ENCODE measurements around the gene SUB1.

Gene SUB1

DNA sequence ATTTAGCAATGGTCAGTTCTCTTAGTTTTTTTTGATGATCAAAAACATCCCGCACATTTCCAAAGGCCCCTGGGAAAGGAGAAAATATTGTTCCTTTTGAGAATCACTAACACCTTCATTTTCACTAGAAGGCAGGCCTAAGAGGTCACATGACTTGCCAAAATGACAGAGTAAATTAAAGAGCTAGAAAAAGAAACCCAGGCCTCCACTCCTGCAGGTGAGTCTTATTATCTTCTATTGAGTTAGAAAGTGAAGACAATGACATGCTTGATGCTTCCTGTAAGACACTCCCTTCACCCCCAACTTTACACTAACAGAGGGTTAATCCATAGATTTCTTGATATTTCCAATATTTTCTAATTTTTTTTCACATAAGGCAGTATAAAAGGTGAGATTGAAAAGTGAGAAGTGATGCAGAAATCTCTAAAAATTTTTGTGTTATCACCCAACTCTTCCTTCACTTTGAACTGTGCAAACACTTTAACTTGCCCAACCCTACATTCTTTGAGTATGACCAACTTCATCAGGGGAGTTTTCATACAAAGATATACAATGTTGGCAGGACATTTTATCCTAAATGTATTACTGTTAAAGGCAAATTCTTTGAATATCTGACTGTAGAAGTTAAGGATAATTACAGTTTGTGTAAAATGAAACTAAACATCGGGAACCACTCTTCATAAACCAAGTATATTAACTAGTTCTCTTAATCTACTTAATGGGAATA is 57.1 kb downstream of the SUB1 start:
- DNase-seq (ENCODE audit: low read depth in 2 of 2), result no peak

DNA sequence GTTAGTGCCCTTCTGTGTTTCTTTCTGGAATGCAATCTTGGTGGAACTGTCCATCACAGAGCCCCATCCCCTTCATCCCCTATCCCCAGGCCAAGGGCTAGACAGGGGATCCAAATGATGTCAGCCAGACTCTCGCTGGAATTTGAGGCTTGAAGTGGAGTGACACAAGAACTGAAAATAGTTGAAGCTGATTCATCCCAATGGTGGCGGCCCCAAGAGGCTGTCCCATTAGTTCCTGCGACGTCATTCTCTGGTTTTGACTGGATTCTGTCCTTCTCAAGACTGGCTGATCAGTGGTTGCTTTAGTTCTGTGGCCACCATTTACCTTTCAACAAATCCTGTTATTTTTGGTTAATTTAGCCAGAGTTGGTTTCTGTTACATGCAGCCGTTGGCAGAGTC is 59.9 kb downstream of the SUB1 start:
- no peak for DNase-seq (ENCODE audit: low read depth in 2 of 2)

DNA sequence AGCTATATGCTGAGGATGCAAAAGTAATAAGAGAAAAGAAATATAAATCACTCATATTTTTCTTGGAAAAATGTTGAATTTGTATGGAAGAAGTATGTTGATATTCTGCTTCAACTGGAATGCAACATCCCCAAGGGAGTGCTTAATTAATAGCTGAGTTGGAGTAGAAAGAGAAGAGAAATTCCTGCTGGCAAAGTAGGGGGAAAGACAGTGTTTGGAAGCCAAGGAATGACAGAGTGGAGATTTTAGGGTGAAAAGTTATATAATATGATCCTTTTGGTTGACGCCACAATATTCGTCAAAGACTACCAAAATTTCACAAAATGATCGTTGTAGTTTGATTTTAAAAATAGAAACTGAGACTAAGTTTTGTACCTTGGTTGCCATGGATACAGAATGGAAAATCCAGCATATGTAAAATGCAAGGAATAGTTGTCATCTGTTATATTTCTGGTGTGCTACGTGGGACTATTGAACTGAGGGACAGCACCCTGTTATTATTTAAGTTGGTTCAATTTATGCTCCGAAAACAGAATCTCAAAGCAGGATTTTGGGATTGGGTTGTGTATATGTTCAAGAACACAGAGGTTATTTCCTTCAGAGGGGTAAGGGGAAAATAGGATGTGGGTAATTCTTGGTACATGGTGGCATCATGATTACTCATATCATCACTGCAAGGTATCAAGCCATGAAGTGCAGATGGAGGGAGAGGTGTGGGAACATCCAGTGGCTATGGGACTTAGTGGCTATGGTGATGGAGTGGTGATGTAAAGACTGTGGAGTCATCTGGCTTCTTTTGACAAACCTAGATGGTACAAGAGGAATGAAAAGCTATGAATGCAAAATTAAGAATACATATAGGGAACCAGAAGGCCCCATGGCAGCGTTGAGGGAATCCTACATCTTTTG is 61.0 kb downstream of the SUB1 start:
- no peak for DNase-seq (ENCODE audit: low read depth in 2 of 2)

DNA sequence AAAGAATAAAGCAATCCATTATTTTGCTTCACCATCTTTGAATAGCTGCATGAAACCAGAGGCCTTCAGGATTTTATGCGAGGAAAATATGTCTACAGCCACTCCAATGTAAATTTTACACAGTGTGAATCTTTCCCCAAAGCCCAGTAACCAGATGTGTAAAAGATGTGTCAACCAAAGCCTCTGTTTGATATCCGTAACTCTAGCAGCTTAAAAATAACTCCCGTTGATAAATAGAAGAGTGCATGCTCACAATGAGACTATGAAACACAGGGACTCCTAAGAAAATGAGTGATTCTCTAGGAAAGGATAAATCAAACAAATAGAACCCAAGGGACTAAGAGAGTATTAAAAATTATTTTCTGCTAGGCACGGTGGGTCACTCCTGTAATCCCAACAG is 65.7 kb downstream of the SUB1 start:
- no peak for DNase-seq (ENCODE audit: low read depth in 2 of 2)

DNA sequence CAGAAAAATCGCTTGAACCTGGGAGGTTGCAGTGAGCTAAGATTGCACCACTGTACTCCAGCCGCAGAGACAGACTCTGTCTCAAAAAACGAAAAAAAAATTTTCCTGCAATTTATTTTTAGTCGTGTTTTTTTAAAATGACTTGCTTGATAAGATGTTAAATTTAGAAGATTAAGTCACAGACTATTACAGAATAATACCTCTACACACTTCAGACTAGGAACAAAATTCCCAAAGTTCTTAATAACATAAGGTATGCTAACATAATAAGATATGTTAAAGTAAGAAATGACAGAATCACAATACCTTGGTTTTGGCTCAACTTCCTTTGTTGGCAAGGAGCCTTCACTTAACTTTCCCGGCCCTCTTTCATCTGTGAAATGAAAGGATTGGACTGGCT is 66.3 kb downstream of the SUB1 start:
- DNase-seq (ENCODE audit: low read depth in 2 of 2), result no peak

Data from stimulated activated CD8-positive, alpha-beta memory T cell treated with anti-CD3 and anti-CD28 coated beads, Interleukin-2, amount 100 ng/mL, for 1 hour (primary cell).